NOMO-1 treated with DMSO at 0.1 percent for 48 hours (cell line): ENCODE measurements around the gene MRS2.
"Not testable (repeated sequence)": the region's sequence is repeated elsewhere in the genome, so short reads cannot be mapped to it uniquely, and the experiment has no call there.

ENCODE experiments used
- DNase-seq: peaks from one replicate; lab custom pipeline; 2025; ENCODE audit not compliant: unreplicated experiment; lab: John Stamatoyannopoulos, UW

The MRS2 gene

GRCh38 chr6:24385536-24386269 lies 17.0 kb upstream of the MRS2 start:
- no peak for DNase-seq

- DNase-seq = no peak
These were observed 14.9 kb upstream of the MRS2 start for GRCh38 chr6:24387818-24388217.

GRCh38 chr6:24391208-24391607 lies 11.5 kb upstream of the MRS2 start:
- no peak for DNase-seq

GRCh38 chr6:24391756-24392405 lies 10.9 kb upstream of the MRS2 start:
- no peak for DNase-seq

- no peak for DNase-seq
These were observed 8.5 kb upstream of the MRS2 start for GRCh38 chr6:24394061-24394779.

GRCh38 chr6:24394780-24395437 lies 7.8 kb upstream of the MRS2 start:
- DNase-seq = peak; percentile 61

GRCh38 chr6:24396824-24397223 lies 5.9 kb upstream of the MRS2 start:
- DNase-seq = no peak

- DNase-seq = no peak
These were observed 5.1 kb upstream of the MRS2 start for GRCh38 chr6:24397631-24398030.

- not testable (repeated sequence) for DNase-seq
These were observed 2.4 kb upstream of the MRS2 start for GRCh38 chr6:24400045-24401039.

- no peak for DNase-seq
These were observed 1.3 kb upstream of the MRS2 start for GRCh38 chr6:24401458-24401857.

GRCh38 chr6:24403501-24403824 lies 727 bp downstream of the MRS2 start:
- DNase-seq = peak; percentile 35

- no peak for DNase-seq
These were observed 2.5 kb downstream of the MRS2 start for GRCh38 chr6:24405262-24405661.

GRCh38 chr6:24408719-24409410 lies 6.1 kb downstream of the MRS2 start:
- DNase-seq = no peak

- DNase-seq = no peak
These were observed 7.9 kb downstream of the MRS2 start for GRCh38 chr6:24410622-24411021.

GRCh38 chr6:24412294-24412693 lies 9.6 kb downstream of the MRS2 start:
- DNase-seq = no peak

GRCh38 chr6:24414531-24414930 lies 11.8 kb downstream of the MRS2 start:
- DNase-seq = not testable (repeated sequence)

- no peak for DNase-seq
These were observed 13.0 kb downstream of the MRS2 start for GRCh38 chr6:24415753-24416152.

- no peak for DNase-seq
These were observed 16.8 kb downstream of the MRS2 start for GRCh38 chr6:24419526-24419925.

GRCh38 chr6:24425091-24425490 lies 22.4 kb downstream of the MRS2 start:
- DNase-seq = no peak
